ENCODE measurements around the gene CCT7. TPM values are rescaled to one million over a fixed set of nuclear protein-coding genes. Genes with fewer than 3 reads are reported as not detected.
A peak's percentile ranks its signal among the peaks of the same experiment; 100 is the strongest.
"Not testable (repeated sequence)": the region's sequence is repeated elsewhere in the genome, so short reads cannot be mapped to it uniquely, and the experiment has no call there.

CCT7 gene
- 100 to 1,000 TPM; 417 to 436 TPM for total RNA-seq

DNA sequence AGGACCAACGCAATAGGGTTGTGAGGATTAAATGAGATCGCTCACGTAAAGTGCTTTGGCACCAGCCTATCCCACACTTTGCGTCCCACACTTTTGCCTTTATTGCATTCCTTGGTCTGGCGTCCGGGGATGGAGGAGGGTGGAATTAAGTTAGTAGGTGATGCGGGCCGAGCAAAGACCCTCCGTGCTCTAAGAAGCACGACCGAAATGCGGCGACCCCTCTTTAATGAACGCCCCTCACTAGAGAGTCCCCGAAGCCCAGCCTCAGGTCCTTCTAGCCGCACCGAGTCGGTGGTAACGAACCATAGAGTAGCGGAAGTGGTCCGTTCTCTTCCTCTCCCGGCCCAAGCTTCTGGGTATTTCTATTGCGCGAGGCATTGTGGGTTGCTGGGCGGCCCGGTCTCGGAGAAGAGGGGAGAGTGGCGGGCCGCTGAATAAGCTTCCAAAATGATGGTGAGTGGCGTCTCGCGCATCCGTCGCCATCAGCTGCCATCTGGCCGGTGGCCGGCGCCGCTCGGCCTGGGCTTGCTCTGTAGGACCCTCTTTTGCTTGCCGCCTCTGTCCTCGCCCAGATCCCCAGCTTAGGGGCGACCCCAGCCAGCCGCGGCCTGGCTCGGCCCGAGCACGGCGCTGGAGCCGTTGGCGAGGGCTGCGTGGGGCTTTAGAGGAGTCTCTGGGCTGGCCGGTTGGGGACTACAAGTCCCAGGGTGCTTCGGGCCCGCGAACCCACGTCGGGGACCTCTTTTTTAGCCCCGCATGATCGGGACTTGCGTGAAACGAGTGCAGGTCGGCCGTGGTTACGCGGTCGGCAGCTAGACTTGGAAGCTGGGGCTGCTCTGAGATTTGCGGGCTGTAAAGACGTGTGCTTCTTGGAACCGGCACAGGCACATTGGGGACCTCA, at the start of gene CCT7:
Gene CCT7 (plus strand): TSS at position 377 of the 901 bp plus-strand sequence. CDS start 71 bp downstream, at position 448.
- Mint-ChIP-seq H3K4me1 (ENCODE audit: low read depth in 2 of 2) (peaks cover 34 to 47% of the 10 kb centered on the region in 2 donors), H3K36me3 (peaks cover 18% of the 10 kb centered on the region), H3K27ac (peak within 1 kb of the TSS; percentile 88 to 90), H3K9me3 (no peaks in the 10 kb centered on the region), H3K27me3 (no peaks in the 10 kb centered on the region), H3K4me3 (peak within 1 kb of the TSS; percentile 98)
- DNase-seq (ENCODE audit: low spot score): peak; percentile 89
- ATAC-seq: peak; percentile 81 to 86

DNA sequence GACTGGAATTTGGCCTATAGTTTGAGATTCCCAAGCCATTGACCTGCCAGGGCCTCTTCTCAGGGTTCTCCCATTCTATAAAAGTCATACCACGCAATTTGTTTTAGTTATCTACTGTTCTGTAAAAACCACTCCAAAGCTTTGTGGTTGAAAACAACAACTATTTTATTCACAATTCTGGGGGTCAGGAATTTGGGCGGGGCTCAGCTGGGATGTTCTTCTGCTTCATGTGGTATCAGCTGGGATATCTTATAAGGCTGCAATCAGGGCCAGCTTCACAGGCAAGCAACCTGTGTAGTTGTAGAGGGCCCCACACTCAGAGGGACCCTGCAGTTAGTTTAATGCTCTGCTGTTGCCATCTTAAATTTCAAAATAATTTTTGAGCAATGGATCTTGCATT, 48.1 kb upstream of the CCT7 start:
- H3K36me3 Mint-ChIP-seq: no peaks in the 10 kb centered on the region
- DNase-seq (ENCODE audit: low spot score): no peak
- no peak for ATAC-seq
- no peak overlapping the region for H3K27ac Mint-ChIP-seq
- H3K4me1 Mint-ChIP-seq (ENCODE audit: low read depth in 2 of 2): no peaks in the 10 kb centered on the region
- no peaks in the 10 kb centered on the region for H3K9me3 Mint-ChIP-seq
- H3K4me3 Mint-ChIP-seq: no peak overlapping the region
- H3K27me3 Mint-ChIP-seq: peaks cover 15 to 21% of the 10 kb centered on the region in 2 donors

DNA sequence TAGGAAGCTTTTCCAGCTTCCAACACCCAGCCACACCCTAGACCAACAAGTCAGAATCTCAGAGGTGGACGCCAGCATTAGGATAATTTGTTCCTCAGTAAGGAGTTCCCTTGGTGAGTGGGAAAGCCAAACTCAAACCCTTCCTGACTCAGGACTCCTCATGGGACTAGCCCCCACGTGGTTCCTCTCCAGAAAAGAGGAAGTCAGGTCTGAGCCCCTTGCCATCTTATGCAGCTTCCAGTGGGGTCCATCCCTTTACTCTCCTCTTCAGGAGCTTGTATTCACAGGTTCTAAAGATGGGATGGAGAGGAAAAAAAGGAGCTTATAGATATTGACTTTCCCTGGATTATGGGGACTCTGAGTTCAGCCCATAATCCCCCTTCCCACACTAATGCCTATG, 46.6 kb upstream of the CCT7 start:
- ATAC-seq: no peak
- H3K4me3 Mint-ChIP-seq: no peak overlapping the region
- H3K4me1 Mint-ChIP-seq (ENCODE audit: low read depth in 2 of 2): no peaks in the 10 kb centered on the region
- no peak for DNase-seq (ENCODE audit: low spot score)
- H3K27me3 Mint-ChIP-seq: peaks cover 20 to 27% of the 10 kb centered on the region in 2 donors
- no peaks in the 10 kb centered on the region for H3K9me3 Mint-ChIP-seq
- no peak overlapping the region for H3K27ac Mint-ChIP-seq
- H3K36me3 Mint-ChIP-seq: no peaks in the 10 kb centered on the region

DNA sequence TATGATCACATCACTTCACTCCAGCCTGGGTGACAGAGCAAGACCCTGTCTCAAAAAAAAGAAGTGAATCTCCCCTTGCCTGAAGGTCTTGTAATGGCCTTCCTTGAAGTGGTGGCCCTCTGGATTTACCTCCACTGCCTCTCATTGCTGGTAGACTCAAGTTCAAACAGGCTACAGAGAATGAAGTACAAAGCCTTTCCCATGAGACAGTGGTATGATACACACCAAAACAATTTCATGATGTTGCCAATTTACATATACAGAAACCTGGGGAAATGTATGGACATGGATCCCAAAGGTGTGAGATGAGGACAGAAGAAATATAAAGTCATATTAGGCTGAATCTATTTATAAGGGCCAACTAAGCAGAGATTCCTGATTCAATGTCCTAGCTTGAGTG, 36.5 kb upstream of the CCT7 start:
- H3K4me1 Mint-ChIP-seq (ENCODE audit: low read depth in 2 of 2): no peaks in the 10 kb centered on the region
- no peak for DNase-seq (ENCODE audit: low spot score)
- no peak overlapping the region for H3K4me3 Mint-ChIP-seq
- peaks cover 25 to 26% of the 10 kb centered on the region in 2 donors for H3K27me3 Mint-ChIP-seq
- no peak for ATAC-seq
- H3K36me3 Mint-ChIP-seq: no peaks in the 10 kb centered on the region
- H3K27ac Mint-ChIP-seq: no peak overlapping the region
- no peaks in the 10 kb centered on the region for H3K9me3 Mint-ChIP-seq

DNA sequence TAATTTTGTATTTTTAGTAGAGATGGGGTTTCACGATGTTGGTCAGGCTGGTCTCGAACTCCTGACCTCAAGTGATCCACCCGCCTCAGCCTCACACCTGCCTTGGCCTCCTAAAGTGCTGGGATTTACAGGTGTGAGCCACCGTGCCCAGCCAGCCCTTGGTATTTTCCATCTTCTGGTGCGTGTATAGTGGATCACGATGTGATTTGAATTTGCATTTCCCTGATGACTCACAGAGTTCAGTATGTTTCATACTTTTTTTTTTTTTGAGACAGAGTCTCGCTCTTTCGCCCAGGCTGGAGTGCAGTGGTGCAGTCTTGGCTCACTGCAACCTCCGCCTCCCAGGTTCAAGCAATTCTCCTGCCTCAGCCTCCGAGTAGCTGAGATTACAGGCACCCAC, 33.8 kb upstream of the CCT7 start:
- not testable (repeated sequence) for H3K4me1 Mint-ChIP-seq (ENCODE audit: low read depth in 2 of 2); H3K9me3 Mint-ChIP-seq; H3K27ac Mint-ChIP-seq; H3K4me3 Mint-ChIP-seq; ATAC-seq; H3K36me3 Mint-ChIP-seq; DNase-seq (ENCODE audit: low spot score)
- peaks cover 31 to 37% of the 10 kb centered on the region in 2 donors for H3K27me3 Mint-ChIP-seq

DNA sequence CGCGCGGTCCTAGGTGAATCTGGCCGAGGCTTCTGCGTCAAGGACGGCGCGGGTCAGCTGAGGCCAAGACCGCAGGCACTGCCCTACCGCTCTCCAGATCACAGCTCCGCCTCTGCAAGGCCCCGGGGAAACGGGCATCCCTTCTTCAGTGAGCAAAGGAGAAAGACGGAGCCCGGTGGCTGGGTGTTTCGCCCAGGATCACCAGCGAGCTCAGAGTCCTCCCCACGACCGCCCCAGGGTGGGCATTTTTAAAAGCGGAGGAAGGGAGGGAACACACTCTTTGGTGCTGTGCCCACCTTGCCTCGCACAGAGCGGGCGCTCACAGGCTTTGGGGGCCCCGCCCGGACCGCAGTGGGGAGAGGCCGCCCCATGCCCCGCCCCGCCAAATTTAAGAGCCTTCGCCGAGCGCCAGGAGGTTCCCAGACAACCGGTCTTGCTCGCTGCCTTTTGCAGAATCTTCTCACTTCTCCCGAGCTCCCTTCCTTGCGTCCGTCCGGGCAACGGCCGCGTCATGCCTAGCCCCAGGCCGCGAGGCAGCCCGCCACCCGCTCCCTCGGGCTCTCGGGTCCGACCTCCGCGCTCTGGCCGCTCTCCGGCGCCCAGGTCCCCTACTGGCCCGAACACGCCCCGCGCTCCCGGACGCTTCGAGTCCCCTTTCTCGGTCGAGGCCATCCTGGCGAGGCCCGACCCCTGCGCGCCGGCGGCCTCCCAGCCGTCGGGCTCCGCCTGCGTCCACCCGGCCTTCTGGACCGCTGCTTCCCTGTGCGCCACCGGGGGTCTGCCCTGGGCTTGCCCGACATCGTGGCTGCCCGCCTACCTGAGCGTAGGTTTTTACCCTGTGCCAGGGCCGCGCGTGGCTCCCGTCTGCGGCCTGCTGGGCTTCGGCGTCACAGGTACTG, 31.7 kb upstream of the CCT7 start, which contains the start of gene NOTO:
Gene NOTO (plus strand): TSS at position 419 of the 899 bp plus-strand sequence. CDS start 93 bp downstream, at position 512.
- peak; percentile 45 to 55 for ATAC-seq
- no peaks in the 10 kb centered on the region for H3K9me3 Mint-ChIP-seq
- peaks cover 36 to 38% of the 10 kb centered on the region in 2 donors for H3K27me3 Mint-ChIP-seq

DNA sequence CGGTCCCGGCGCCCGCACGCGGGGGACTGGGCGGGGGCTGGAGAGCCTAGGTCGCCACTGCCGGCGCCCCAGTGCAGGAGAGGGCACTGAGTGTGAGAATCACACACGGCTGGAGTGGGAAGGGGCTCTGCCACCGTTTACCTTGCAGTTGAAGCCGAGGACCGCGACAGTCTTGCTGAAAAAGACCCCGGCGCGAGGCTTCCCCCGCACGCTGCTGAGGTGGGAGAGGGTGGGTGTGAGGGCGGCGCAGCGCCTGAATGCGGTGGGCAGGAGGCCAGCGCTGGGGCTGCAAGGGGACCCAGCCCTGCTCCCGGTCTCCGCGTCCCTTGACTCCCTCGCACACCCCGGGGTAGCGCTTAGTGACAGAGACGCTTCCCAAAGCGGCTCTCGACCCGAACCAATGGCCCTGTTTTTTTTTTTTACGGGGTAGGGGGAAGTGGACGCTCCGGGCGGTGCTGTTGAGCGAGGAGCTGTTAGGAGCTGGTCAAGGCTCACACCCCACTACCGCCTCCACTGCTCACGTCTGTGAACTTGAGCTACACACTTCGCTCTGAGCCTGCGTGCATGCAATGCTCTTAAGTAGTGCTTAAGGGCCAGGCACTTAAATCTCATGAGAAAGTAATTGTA, 30.9 kb upstream of the CCT7 start:
- Mint-ChIP-seq H3K27ac (no peak overlapping the region), H3K36me3 (no peaks in the 10 kb centered on the region), H3K4me1 (ENCODE audit: low read depth in 2 of 2) (no peaks in the 10 kb centered on the region), H3K4me3 (no peak overlapping the region), H3K27me3 (peaks cover 31 to 33% of the 10 kb centered on the region in 2 donors), H3K9me3 (no peaks in the 10 kb centered on the region)
- ATAC-seq: no peak
- no peak for DNase-seq (ENCODE audit: low spot score)

More for the DNA sequence above, 31.7 kb upstream of the CCT7 start, which contains the start of gene NOTO:
- no peak within 1 kb of the TSS for H3K27ac Mint-ChIP-seq
- H3K36me3 Mint-ChIP-seq: no peaks in the 10 kb centered on the region
- no peak for DNase-seq (ENCODE audit: low spot score)
- peak within 1 kb of the TSS; percentile 58 for H3K4me3 Mint-ChIP-seq
- no peaks in the 10 kb centered on the region for H3K4me1 Mint-ChIP-seq (ENCODE audit: low read depth in 2 of 2)

DNA sequence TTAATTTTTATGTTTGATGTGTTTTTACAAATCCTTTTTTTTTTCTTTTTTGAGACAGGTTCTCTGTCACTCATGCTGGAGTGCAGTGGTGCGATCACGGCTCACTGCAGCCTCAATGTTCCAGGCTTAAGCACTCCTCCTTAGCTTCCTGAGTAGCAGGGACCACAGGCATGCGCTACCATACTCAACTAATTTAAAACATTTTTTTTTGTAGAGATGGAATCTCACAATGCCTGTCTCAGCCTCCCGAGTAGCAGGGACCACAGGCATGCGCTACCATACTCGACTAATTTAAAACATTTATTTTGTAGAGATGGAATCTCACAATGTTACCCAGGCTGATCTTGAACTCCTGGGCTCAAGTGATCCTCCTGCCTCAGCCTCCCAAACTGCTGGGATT, 28.5 kb upstream of the CCT7 start:
- no peak for DNase-seq (ENCODE audit: low spot score)
- Mint-ChIP-seq H3K9me3 (no peaks in the 10 kb centered on the region), H3K27me3 (peaks cover 27 to 30% of the 10 kb centered on the region in 2 donors), H3K27ac (no peak overlapping the region), H3K4me1 (ENCODE audit: low read depth in 2 of 2) (no peaks in the 10 kb centered on the region), H3K4me3 (no peak overlapping the region), H3K36me3 (no peaks in the 10 kb centered on the region)
- no peak for ATAC-seq

DNA sequence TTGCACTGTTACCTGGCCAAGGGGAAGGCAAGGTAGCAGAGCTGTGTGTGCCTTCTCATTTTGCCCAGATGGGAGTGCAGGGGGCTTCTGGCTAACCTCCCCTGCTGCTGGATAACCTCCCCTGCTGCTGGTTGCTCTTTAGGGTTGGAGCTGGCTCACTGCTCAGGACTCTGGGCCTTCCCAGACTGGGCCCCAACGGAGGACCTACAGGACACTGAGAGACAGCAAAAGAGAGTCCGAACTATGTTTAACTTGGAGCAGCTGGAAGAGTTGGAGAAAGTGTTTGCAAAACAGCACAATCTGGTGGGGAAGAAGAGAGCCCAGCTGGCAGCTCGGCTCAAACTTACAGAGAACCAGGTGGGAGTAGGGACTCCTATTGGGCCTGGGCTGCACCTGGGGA, 25.9 kb upstream of the CCT7 start:
- Mint-ChIP-seq H3K27me3 (peaks cover 17 to 24% of the 10 kb centered on the region in 2 donors), H3K4me3 (no peak overlapping the region), H3K9me3 (no peaks in the 10 kb centered on the region), H3K4me1 (ENCODE audit: low read depth in 2 of 2) (peaks cover 1 to 7% of the 10 kb centered on the region in 2 donors), H3K36me3 (no peaks in the 10 kb centered on the region), H3K27ac (no peak overlapping the region)
- DNase-seq (ENCODE audit: low spot score) (no peak), ATAC-seq (no peak)

DNA sequence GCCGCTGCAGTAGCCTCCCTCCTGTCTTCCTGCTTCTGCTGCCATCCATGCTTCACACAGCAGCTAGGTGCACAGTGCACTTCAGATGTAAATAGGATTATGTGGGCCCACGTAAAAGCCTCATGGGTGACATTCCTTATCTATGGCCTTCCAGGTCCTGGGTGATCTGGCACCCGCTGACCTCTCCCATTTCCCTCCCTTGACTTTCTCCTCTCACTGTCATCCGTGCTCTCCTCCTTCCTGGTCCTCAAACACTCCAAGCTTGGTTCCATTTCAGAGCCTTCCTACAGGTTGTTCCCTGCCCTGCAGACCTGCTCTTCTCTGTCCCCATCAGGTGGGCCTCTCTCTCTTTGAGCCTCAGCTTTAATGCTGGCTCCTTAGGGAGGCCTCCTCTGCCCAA, 24.1 kb upstream of the CCT7 start:
- Mint-ChIP-seq H3K4me3 (no peak overlapping the region), H3K4me1 (ENCODE audit: low read depth in 2 of 2) (peaks cover 14 to 23% of the 10 kb centered on the region in 2 donors), H3K27me3 (peaks cover 8 to 17% of the 10 kb centered on the region in 2 donors), H3K9me3 (no peaks in the 10 kb centered on the region), H3K36me3 (no peaks in the 10 kb centered on the region), H3K27ac (no peak overlapping the region)
- DNase-seq (ENCODE audit: low spot score) (no peak), ATAC-seq (no peak)

DNA sequence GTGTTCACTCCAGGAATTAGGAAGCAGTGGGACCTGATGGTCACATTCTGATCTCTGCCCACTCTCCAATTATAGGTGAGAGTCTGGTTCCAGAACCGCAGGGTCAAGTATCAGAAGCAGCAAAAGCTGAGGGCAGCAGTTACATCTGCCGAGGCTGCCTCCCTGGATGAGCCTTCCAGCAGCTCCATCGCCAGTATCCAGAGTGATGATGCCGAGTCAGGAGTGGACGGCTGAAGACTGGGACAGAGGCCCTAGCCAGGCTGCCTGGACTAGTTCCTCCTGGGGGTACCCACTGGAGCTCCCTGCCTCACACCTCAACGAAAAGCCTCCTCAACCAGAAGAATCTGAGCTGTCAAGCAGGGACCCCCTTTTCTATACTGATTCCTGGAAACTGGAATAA, 23.4 kb upstream of the CCT7 start:
- DNase-seq (ENCODE audit: low spot score): no peak
- Mint-ChIP-seq H3K4me1 (ENCODE audit: low read depth in 2 of 2) (peaks cover 21 to 29% of the 10 kb centered on the region in 2 donors), H3K27ac (no peak overlapping the region), H3K36me3 (no peaks in the 10 kb centered on the region), H3K27me3 (peaks cover 6 to 15% of the 10 kb centered on the region in 2 donors), H3K9me3 (no peaks in the 10 kb centered on the region), H3K4me3 (no peak overlapping the region)
- ATAC-seq: no peak

DNA sequence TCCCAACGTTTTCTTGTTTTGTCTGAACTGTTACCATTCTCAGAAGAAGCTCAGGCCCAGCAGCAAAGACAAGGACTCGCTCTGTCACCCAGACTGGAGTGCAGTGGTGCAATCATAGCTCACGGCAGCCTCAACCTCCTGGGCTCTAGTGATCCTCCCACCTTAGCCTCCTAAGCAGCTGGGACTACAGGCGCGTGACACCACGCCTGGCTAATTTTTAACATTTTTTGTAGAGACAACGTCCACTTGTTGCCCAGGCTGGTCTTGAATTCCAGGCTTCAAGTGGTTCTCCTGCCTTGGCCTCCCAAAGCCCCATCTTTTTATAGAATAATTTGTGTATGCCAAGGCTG, 22.0 kb upstream of the CCT7 start:
- no peaks in the 10 kb centered on the region for H3K9me3 Mint-ChIP-seq
- no peak overlapping the region for H3K4me3 Mint-ChIP-seq
- DNase-seq (ENCODE audit: low spot score) (no peak), ATAC-seq (no peak)
- no peaks in the 10 kb centered on the region for H3K36me3 Mint-ChIP-seq
- no peak overlapping the region for H3K27ac Mint-ChIP-seq
- peaks cover 21 to 30% of the 10 kb centered on the region in 2 donors for H3K4me1 Mint-ChIP-seq (ENCODE audit: low read depth in 2 of 2)
- H3K27me3 Mint-ChIP-seq: peaks cover 0 to 10% of the 10 kb centered on the region in 2 donors

DNA sequence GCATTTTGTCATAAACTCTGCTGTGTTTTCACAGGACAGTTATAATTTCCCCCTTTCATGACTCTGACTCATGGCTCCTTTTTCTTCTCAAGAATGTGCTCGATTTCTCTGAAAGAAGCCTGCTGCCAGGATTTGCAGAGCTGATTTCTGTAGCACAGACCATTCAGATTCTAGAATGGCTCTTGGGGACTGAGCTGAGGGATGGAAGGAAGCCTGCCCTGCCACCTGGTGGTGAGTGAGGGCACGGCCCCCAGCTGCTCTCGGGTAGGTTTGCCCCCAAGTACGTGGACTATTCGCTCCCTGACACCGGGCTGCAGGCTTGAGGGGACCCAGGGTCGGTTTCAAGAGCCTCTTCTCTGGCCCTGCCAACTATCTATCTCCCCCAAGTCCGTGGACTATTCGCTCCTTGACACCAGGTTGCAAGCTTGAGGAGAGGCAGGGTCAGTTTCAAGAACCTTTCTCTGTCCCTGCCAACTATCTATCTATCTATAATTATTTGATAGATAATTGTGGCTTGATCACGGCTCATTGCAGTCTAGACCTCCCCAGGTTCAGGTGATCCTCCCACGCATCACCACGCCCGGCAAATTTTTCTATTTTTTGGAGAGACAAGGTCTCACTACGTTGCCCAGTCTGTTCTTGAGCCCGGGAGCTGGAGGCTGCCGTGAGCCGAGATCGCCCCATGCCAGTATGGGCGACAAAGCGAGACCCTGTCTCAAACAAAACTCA, 21.5 kb upstream of the CCT7 start:
- DNase-seq (ENCODE audit: low spot score) (peak; percentile 72), ATAC-seq (peak; percentile 76 to 81)
- peaks cover 0 to 10% of the 10 kb centered on the region in 2 donors for H3K27me3 Mint-ChIP-seq
- no peaks in the 10 kb centered on the region for H3K9me3 Mint-ChIP-seq
- H3K4me1 Mint-ChIP-seq (ENCODE audit: low read depth in 2 of 2): peaks cover 21 to 30% of the 10 kb centered on the region in 2 donors
- H3K27ac Mint-ChIP-seq: no peak overlapping the region
- no peaks in the 10 kb centered on the region for H3K36me3 Mint-ChIP-seq
- no peak overlapping the region for H3K4me3 Mint-ChIP-seq
